ENCODE measurements around the gene RORC.
"Not testable (repeated sequence)": the region's sequence is repeated elsewhere in the genome, so short reads cannot be mapped to it uniquely, and the experiment has no call there.

Gene RORC

GRCh38 chr1:151768351-151769066 is 63.1 kb downstream of the RORC start:
- DNase-seq: not testable (repeated sequence)

- no peak for DNase-seq
Measured at GRCh38 chr1:151763990-151764389, 67.6 kb downstream of the RORC start.

- peak; percentile 86 for DNase-seq
Measured at GRCh38 chr1:151762941-151763921, 68.4 kb downstream of the RORC start, which contains the start of gene MRPL9. MRPL9 (minus strand) TSS chr1:151763496; CDS start chr1:151763479, 17 bp downstream.

- no peak for DNase-seq
Measured at GRCh38 chr1:151760597-151761385, 70.8 kb downstream of the RORC start.

- DNase-seq: no peak
Measured at GRCh38 chr1:151759241-151759640, 72.4 kb downstream of the RORC start.

- no peak for DNase-seq
Measured at GRCh38 chr1:151756291-151756690, 75.3 kb downstream of the RORC start.

Data from CD4-positive, alpha-beta T cell treated with Interleukin-17A for 4 hours (primary cell).